ENCODE results near the gene SLC25A39. TPM values are rescaled to one million over a fixed set of nuclear protein-coding genes. Genes with fewer than 3 reads are reported as not detected.

Gene SLC25A39
- total and polyA plus RNA-seq, 8 donors = 50.7 to 155 (median 68.2) TPM

DNA sequence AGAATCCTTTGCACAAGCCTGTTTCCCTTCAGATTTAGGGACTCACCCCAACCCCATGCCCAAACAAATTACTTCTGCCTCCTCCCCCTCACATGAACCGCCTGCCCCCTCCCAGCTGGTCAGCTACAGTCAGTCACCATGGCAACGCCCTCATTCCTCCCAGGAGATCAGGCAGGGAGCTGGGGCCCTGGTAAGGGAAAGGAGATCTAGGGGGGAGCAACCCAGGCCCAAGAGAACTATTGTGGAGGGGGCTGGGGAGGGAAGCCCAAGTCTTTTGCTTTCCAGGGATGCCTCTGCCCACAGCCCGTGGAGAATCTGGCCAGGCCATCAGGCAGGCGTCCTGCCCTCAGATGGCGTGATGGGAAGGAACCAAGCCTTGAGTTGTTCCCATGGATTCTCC is 36.2 kb upstream of the SLC25A39 start:
- ATAC-seq = peak in 1 of 4 donors; percentile 17
- Histone ChIP-seq H3K27ac (no peak overlapping the region), H3K36me3 (no peaks in the 10 kb centered on the region), H3K4me1 (no peaks in the 10 kb centered on the region), H3K4me3 (no peak overlapping the region), H3K27me3 (no peaks in the 10 kb centered on the region), H3K9me3 (no peaks in the 10 kb centered on the region)
- 51 to 54% methylated on average over 5 of the region's 5 CpGs for WGBS, 2 donors
- no peak for DNase-seq
- TF ChIP-seq, protein P1, sequence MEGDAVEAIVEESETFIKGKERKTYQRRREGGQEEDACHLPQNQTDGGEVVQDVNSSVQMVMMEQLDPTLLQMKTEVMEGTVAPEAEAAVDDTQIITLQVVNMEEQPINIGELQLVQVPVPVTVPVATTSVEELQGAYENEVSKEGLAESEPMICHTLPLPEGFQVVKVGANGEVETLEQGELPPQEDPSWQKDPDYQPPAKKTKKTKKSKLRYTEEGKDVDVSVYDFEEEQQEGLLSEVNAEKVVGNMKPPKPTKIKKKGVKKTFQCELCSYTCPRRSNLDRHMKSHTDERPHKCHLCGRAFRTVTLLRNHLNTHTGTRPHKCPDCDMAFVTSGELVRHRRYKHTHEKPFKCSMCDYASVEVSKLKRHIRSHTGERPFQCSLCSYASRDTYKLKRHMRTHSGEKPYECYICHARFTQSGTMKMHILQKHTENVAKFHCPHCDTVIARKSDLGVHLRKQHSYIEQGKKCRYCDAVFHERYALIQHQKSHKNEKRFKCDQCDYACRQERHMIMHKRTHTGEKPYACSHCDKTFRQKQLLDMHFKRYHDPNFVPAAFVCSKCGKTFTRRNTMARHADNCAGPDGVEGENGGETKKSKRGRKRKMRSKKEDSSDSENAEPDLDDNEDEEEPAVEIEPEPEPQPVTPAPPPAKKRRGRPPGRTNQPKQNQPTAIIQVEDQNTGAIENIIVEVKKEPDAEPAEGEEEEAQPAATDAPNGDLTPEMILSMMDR (IDR thresholded peaks at IDR 0.05) = no peak
- intact Hi-C loops (cut with DNase I) = no loop called here
- FAIRE-seq = no peak

DNA sequence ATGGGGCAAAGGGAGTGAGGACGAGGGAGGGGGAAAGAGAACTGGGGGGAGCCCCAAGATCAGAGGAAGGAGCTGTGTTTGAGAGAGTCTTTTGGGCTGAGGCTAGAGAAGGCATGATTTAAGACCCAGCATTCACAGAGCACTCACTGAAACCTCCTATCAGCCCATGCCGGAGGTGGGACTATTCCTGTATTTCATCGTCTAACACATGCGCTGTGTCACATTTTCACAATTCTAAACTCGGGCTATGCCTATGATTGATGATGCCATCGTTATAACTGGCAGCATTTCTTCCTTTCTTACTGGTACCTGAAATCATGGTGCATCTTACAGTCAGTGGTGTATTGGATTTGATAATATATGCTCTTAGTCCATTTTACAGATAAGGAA is 35.5 kb upstream of the SLC25A39 start:
- TF ChIP-seq, protein P1 (IDR thresholded peaks at IDR 0.05) = no peak
- H3K36me3 ChIP-seq = no peaks in the 10 kb centered on the region
- no peaks in the 10 kb centered on the region for H3K27me3 ChIP-seq
- DNase-seq = no peak
- no peak for FAIRE-seq
- H3K4me1 ChIP-seq = no peaks in the 10 kb centered on the region
- H3K9me3 ChIP-seq = no peaks in the 10 kb centered on the region
- ATAC-seq = no peak
- intact Hi-C loops (cut with DNase I) = no loop called here
- 51 to 54% methylated on average over 6 of the region's 6 CpGs for WGBS, 2 donors
- H3K27ac ChIP-seq = no peak overlapping the region
- no peak overlapping the region for H3K4me3 ChIP-seq

DNA sequence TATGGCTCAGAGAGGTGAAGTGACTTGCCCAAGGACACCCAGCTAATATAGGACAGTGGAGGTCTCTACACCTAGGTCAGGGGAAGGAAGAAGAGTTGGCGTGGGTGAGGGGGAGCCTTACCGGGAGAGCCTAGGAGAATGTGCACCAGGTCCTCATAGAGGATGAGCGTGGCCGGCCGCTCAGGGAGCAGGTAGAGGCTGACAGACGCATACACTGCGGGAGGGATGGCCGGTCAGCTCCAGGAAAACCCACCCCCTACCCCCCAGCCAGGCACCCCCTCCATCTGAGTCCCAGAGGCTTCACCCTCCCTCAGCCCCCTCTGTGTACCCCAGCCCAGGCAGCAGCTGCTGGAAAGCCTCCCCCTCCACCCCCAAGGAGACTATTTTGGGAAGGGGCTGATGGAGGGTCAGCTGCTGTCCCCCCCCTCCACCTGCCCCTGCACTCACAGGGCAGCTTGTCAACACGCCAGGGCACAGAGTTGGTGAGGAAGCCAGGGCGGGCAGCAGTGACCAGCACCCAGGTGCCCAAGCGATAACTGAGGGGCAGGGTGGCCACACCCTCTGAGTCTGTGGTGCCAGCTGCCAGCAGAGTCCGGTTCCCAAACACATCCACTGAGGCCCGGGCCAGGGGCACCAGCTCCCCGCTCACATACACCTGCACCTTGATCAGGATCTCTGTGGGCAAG is 35.0 kb upstream of the SLC25A39 start:
- H3K4me1 ChIP-seq = no peaks in the 10 kb centered on the region
- DNase-seq (peak in 2 of 6 donors; percentile 16 to 51), FAIRE-seq (no peak), ATAC-seq (no peak)
- H3K27ac ChIP-seq = no peak overlapping the region
- WGBS, 2 donors = 69 to 76% methylated on average over 14 of the region's 14 CpGs
- TF ChIP-seq, protein P1 (IDR thresholded peaks at IDR 0.05) = no peak
- no peaks in the 10 kb centered on the region for H3K27me3 ChIP-seq
- H3K36me3 ChIP-seq = no peaks in the 10 kb centered on the region
- no peak overlapping the region for H3K4me3 ChIP-seq
- intact Hi-C loops (cut with DNase I) = no loop called here
- no peaks in the 10 kb centered on the region for H3K9me3 ChIP-seq

DNA sequence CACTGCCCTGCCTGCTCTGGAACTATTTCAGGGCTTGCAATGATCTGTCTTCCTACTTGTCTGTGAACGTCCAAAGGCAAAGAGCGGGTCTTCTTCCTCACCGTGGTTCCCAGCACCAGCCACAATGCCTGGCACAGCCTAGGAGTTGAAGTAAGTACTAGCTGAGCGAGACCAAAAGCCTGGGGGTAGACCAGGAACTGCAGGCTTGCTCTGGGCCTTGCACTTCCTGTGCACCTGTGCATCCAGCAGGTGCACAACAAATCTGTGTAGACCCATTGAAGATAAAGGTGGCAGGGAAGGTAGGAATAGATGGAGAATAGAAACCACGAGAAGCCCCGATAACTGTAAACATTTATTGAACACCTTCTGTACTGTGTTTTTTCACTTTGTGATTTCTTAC is 34.4 kb upstream of the SLC25A39 start:
- 67 to 74% methylated on average over 6 of the region's 6 CpGs for WGBS, 2 donors

DNA sequence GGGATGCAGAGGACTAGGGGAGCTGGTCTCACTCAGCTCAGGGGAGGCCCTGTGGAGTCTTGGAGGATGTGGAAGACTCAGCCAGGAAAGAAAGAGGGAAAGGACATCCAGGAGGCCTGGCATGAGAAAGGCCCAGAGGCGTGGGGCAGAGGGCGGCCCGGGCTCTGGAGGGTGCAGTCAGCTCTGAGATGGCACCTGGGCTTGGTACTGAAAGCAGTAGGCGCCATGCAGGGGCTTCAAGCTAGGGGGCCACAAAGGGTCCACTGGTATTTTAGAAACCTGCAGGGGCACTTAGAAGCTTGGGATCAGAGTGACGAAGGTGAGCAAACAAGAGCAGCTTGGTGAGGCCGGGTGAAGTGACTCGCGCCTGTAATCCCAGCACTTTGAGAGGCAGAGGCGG is 33.4 kb upstream of the SLC25A39 start:
- ATAC-seq = no peak

More for the DNA sequence above, 34.4 kb upstream of the SLC25A39 start:
- Histone ChIP-seq H3K4me3 (no peak overlapping the region), H3K27ac (no peak overlapping the region), H3K36me3 (no peaks in the 10 kb centered on the region), H3K27me3 (no peaks in the 10 kb centered on the region), H3K9me3 (no peaks in the 10 kb centered on the region), H3K4me1 (no peaks in the 10 kb centered on the region)
- no peak for DNase-seq
- FAIRE-seq = no peak
- TF ChIP-seq, protein P1 (IDR thresholded peaks at IDR 0.05) = no peak
- intact Hi-C loops (cut with DNase I) = no loop called here
- no peak for ATAC-seq

More for the DNA sequence above, 33.4 kb upstream of the SLC25A39 start:
- no peak for DNase-seq
- intact Hi-C loops (cut with DNase I) = no loop called here
- Histone ChIP-seq H3K4me3 (no peak overlapping the region), H3K9me3 (no peaks in the 10 kb centered on the region), H3K27ac (no peak overlapping the region), H3K36me3 (no peaks in the 10 kb centered on the region), H3K4me1 (no peaks in the 10 kb centered on the region), H3K27me3 (no peaks in the 10 kb centered on the region)
- no peak for FAIRE-seq
- TF ChIP-seq, protein P1 (IDR thresholded peaks at IDR 0.05) = no peak
- WGBS, 2 donors = 75 to 83% methylated on average over 9 of the region's 9 CpGs
